Esophagus squamous epithelium (tissue), 4 donors: ENCODE data around the gene UBC.

ENCODE experiments used
- CTCF ChIP-seq, 6 experiments: fragments of 450-650 bp in 4 of 6; fragments of 200-600 bp in 2 of 6; sonication (generic) in 2 of 6; IDR thresholded peaks; one replicate each; pipeline ENCODE4 v1.5.1; 2016 to 2019; ENCODE audit warnings: antibody characterized with exemption in 6 of 6, mild to moderate bottlenecking in 4 of 6, moderate library complexity in 4 of 6
- POLR2A ChIP-seq, 4 donors: fragments of 450-650 bp; IDR thresholded peaks; one replicate each; pipeline ENCODE4 v1.6.1; 2017; ENCODE audit warnings: antibody characterized with exemption in 4 of 4, mild to moderate bottlenecking in 4 of 4, moderate library complexity in 3 of 4

DNA sequence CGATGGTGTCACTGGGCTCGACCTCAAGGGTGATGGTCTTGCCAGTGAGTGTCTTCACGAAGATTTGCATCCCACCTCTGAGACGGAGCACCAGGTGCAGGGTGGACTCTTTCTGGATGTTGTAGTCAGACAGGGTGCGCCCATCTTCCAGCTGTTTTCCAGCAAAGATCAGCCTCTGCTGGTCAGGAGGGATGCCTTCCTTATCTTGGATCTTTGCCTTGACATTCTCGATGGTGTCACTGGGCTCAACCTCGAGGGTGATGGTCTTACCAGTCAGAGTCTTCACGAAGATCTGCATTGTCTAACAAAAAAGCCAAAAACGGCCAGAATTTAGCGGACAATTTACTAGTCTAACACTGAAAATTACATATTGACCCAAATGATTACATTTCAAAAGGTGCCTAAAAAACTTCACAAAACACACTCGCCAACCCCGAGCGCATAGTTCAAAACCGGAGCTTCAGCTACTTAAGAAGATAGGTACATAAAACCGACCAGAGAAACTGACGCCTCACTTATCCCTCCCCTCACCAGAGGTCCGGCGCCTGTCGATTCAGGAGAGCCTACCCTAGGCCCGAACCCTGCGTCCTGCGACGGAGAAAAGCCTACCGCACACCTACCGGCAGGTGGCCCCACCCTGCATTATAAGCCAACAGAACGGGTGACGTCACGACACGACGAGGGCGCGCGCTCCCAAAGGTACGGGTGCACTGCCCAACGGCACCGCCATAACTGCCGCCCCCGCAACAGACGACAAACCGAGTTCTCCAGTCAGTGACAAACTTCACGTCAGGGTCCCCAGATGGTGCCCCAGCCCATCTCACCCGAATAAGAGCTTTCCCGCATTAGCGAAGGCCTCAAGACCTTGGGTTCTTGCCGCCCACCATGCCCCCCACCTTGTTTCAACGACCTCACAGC is 717 bp downstream of the UBC start:
- TF ChIP-seq CTCF (IDR thresholded peaks at IDR 0.05) (peak; percentile 49 to 81 (median 66)), POLR2A (IDR thresholded peaks at IDR 0.05) (peak in 1 of 4 donors; percentile 25)
